Stimulated activated naive CD4-positive, alpha-beta T cell treated with Interleukin-2 at 50 U/mL for 16 hours (primary cell): ENCODE measurements around the gene PLEKHA5.

ENCODE experiments used
- DNase-seq: peaks from one replicate; lab custom pipeline; 2025; lab: John Stamatoyannopoulos, UW

The PLEKHA5 gene

GRCh38 chr12:19130224-19131024, 891 bp downstream of the PLEKHA5 start:
- DNase-seq: no peak

DNA sequence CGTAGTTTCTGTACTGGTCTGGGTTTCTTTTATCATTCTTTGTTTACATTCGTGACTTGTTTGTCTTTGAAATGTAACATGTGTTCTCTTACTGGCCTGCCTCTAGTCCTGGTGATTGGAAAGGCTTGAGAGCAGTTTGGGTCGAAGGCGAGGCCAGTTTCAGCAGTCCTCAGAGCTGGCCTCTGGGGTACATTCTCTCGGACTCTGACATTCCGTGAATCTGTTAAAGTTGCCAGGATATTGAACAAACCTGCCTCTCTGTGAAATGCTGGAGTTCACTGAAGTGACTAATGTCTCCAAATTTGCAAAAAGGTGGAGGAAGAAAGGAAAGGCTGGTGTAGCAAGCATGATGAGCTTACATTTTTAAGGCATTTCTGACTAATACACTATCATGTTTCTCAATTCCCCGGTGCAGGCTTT, 1.5 kb downstream of the PLEKHA5 start:
- no peak for DNase-seq

DNA sequence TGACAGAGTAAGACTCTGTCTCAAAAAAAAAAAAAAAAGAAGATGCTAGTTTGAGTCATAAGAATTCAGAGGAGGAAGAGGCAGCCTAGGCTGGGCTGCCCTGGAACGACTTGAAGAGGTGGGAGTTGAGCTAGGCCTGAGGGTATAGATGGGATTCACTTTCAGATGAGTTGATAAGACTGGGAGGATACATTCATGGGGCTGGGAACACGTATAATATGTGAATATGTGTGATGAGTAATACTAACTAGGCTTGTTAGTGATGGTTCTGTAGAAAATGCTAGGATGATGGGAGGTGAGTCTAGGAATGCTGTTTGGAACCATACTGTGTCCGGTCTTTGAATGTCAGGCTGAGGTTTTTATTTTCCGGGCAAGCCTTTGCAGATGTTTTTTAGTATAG, 9.0 kb downstream of the PLEKHA5 start:
- DNase-seq: no peak

GRCh38 chr12:19138956-19139355, 9.4 kb downstream of the PLEKHA5 start:
- no peak for DNase-seq

DNA sequence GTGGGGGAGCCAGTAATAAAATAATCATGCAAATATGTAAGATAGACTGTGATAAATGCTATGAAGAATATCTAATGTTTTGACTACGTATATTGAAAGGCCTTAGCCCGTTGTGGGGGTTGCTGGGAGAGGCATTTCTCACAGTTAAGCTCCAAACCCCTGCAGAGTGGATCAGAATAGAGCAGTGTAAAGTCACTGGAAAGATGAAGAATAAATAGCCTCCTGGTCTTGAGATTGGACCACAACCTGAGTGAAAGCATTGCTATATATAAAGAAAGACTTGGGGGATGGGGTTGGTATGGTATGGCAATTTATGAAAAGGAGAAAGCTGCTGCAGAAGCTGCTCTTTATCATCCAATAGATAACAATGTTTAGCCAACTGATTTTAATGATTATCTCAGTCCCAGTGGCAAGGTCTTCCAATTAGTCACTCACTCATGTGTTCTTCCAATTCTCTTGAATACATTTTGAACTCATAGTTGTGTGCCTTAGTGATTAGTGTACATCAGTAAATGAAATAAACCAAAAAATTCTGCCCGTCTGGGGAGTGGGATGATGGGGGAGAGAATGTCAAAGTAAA, 10.2 kb downstream of the PLEKHA5 start:
- DNase-seq: no peak

DNA sequence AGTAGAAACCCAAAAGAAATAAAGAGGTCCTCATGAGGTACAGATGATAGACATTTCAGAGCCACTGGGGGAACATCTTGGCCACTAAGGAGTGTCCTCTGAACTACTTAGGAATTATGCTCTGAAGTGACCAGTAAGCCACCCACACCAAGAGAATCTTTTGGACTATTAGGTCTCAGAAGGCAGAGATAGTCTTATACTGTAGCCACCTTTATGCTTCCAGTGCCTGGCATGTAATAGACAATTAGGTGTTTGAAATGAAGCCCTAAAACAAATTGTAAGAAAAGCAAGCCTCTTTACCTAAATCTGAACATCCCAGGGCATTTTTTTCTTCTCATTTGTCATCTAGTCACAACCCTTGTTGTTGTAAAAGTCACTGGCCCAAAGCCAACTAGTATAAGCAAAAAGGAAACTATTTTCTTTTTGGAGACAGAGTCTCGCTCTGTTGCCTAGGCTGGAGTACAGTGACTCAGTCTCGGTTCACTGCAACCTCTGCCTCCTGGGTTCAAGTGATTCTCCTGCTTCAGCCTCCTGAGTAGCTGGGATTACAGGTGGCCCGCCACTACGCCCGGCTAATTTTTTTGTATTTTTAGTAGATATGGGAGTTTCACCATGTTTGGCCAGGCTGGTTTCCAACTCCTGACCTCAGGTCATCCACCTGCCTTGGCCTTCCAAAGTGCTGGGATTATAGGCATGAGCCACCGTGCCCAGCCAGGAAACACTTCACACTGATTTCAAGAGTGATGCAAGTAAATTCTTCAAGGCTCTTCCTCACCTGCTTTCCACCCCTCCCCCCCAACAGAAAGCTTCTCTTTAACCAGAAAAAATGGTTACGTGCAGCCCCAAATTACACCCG, 11.1 kb downstream of the PLEKHA5 start:
- DNase-seq: no peak

- DNase-seq: no peak
Observed at GRCh38 chr12:19142499-19142898, 13.0 kb downstream of the PLEKHA5 start.

- DNase-seq: no peak
Observed at GRCh38 chr12:19144287-19144686, 14.8 kb downstream of the PLEKHA5 start.

DNA sequence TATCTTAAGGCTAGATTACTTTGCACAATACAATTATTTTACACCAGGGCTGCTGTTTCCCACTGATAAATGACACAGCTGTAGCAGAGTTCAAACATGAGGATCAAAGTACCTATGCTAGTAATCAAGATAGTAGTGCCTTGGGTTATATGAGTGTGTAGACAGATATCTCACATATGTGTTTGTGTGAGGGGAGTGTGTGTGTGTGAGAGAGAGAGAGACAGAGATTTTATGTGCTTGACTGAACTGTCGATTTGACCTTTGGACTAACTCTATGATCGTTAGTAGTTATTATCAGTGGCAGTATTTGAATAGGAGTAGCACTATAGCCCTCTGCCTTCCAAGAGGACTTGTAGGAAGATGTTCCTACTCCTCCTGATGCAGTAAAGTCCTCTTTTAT, 15.5 kb downstream of the PLEKHA5 start:
- no peak for DNase-seq

DNA sequence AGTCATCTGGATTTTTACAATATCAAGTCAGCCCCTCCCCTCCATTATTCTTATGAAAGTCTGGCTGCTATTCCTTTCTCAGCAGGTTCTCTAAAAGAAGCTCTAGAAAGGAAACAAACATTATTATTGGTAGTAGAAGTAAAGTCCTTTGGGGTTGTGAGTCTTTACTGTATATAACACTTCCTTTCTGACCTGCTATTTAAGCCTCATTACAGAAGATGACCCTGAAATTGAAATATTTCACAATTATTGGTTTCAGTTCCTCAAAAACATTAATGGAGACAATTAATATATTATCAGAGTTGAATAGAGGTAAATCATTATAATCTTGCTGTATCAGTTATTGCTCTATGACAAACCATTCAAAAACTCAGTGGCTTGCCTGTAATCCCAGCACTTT, 19.3 kb downstream of the PLEKHA5 start:
- DNase-seq: no peak

DNA sequence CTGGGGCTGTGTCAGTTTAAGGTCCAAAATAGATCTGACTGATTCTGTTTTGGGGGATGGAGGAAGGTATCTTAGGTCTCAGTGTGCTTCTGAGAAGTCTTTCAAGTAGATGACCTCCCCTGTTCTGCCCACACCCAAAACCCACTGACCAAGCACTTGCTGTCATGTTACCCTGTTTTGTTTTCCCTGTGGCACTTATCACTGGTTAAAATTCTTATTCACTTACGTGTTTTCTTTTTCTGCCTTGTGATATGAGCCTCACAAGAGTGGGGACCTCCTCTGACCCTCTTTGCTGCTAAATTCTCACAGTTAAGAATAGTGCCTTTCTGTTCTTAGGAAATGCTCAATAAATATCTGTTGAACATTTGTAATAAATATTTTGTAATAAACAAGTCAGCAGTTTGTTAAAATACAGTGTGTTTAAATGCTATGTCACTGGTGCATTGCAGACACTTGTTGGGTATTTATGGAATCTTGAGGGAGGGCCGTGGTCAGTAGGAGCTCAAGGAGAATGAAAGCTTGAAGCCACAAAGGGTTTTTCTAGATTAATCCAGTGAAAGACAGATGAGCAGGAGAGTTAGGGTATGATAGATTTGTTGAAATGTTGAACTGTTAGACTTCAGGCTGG, 20.9 kb downstream of the PLEKHA5 start:
- DNase-seq: no peak

DNA sequence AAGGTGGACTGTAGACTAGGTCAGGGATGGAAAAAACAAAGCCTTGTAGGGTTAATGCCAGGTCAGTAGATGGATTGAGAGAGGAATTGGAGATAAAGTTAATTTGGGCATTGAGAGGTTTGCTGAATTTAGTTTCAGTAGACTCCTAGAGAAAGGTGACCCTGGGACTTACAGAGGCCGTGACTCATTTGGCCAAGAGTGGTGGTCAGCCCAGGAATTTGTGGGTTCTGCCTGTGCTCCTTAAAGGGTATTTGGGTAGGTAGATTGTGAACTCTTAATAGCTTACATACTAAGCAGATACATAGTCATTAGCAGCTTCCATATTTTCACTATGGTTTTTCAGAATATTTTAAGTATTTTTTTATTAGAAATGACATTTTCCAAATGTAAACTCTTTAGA, 21.8 kb downstream of the PLEKHA5 start:
- no peak for DNase-seq

- DNase-seq: no peak
Observed at GRCh38 chr12:19153396-19153795, 23.9 kb downstream of the PLEKHA5 start.

DNA sequence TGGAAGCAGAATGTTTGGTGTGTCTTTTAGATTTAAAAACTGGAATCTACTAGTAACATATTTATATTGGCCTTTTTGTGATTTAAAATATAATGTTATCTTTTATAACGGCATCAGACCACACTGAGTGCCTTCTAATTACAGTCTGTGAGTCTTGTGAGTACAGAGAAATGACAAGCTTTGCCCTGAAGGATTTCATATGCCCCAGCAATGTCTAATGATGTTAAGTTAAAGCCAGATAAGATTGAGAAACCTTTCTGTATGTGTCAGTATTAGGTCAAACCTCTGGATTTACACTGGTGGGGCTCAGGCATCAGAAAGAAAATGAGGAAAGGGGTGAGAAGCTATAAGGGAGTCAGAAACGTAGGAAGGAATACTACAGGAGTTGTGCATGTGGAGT, 25.2 kb downstream of the PLEKHA5 start:
- no peak for DNase-seq

DNA sequence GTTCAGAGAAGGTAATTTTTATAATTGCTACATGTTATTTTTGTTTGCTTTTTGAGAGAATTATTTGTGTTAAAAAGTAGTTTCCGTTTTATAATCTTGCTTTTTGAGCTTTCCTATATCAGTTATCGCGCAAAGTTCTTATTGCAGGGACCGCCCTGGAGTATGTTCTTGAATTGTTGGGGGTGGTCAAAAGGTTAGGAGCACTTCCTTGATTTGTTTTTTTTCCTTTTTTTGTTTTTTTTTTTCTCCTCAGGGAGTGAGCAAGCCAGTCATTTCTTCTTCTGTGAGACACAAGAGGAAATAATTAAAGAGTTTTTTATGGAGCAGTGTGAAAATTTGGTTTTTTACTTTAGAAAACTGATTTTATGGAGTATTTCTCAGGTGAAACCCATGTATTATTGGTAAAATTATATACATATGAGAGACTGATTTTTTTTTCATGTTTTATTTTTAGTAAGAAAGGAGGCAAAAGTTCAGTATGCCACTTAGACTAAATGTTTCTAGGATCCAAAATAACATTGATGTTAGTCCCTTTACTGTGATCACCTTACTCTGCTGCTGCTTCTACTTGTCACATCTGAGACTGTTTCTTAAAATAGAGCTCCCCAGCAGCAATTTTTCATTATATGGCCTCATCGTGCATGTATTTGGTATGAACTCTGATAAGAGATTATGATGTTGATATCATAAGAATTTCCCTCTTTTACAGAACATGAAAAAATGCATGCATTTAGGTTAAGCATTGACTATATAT, 26.6 kb downstream of the PLEKHA5 start:
- no peak for DNase-seq

GRCh38 chr12:19158923-19159322, 29.4 kb downstream of the PLEKHA5 start:
- DNase-seq: no peak

GRCh38 chr12:19161216-19161615, 31.7 kb downstream of the PLEKHA5 start:
- no peak for DNase-seq

DNA sequence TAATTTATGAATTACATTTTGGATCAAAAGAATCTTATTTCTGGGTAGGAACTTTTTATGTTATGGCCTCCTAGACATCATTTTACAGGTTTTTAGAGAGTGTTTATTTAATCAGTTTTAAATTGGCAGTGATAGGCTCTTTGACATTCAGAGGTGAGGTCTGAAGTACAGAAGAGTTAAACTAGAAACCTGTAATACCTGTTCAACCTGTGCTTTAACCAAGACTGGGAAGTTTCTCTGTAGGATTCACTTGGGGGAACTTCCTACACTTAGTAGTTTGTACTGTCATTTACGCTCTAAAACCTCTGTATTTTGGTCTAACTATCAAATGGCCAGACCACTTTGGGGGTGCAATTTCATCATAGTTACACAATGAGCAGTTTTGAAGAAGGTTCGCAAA, 35.9 kb downstream of the PLEKHA5 start:
- DNase-seq: no peak

GRCh38 chr12:19166387-19166786, 36.9 kb downstream of the PLEKHA5 start:
- DNase-seq: no peak

DNA sequence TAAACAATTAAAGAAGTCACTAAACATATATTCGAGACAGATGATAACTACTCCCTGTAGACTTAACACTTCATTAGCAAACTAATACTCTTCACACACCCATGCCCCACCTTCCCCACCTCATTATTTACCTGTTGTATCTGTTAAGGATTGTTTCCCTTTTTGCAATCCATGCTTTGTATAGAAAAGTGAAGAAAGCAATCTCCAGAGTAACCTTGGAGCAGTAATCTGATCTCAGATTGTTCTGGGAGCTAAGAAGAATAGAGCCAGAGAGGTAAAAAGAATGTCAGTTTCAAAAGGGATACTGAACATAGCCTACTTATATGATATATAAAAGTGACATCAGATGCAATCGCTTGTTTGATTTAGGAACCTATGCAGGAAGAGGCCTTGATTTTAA, 37.4 kb downstream of the PLEKHA5 start:
- DNase-seq: no peak

DNA sequence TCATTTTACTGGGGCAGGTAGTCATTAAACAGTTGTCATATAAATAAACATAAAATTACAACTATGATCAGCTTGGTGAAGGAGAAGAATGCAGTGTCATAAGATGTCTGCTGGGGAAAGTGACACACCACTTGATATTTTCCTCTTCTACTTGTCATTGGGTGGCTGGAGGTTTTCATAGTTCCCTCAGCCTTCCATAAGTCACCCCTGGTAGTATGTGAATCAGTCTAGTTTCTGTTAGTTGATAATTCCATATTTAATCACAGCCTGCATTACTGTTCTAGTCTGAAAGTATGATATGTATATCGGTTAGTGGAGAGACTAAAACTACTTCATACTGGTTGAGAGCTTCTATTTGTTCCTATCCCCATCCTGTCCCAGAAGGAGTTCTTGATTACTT, 38.2 kb downstream of the PLEKHA5 start:
- DNase-seq: no peak

DNA sequence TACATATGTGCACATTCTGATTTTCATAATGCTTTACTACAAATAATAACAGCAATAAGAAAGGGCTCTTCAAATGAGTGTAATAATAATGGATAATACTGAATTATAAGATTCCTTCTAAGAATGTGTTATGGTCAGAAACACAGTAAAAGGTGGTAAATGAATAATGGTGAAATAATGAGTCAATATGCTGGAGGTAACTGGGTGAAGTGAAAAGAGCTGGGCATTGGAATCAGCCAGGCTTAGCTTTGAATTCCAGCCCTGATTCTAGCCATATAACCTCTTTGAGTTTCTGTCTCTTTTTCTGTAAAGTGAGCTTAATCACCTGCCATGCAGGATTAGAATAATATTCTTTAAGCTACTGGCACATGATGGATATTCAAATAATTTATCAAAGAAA, 39.1 kb downstream of the PLEKHA5 start:
- no peak for DNase-seq
